Stimulated activated CD4-positive, alpha-beta T cell treated with anti-CD3 and anti-CD28 coated beads, TNF-alpha, amount 100 ng/mL, for 1 hour (primary cell): ENCODE results near the gene SCAF1.

Experiments
- DNase-seq, 3 donors: peaks; one replicate each; pipeline ENCODE4 v3.0.0-alpha.2; 2020; ENCODE audit warnings: low read depth in 3 of 3, low spot score in 1 of 3

SCAF1 gene

GRCh38 chr19:49642492-49643035, 555 bp downstream of the SCAF1 start:
- no peak for DNase-seq

GRCh38 chr19:49643466-49643865, 1.5 kb downstream of the SCAF1 start:
- DNase-seq: no peak

- DNase-seq: no peak
Measured at GRCh38 chr19:49645592-49645991, 3.6 kb downstream of the SCAF1 start.

- DNase-seq: no peak
Measured at GRCh38 chr19:49645995-49646394, 4.0 kb downstream of the SCAF1 start.

GRCh38 chr19:49646586-49646985, 4.6 kb downstream of the SCAF1 start:
- no peak for DNase-seq

- no peak for DNase-seq
Measured at GRCh38 chr19:49651029-49651819, 9.2 kb downstream of the SCAF1 start.

GRCh38 chr19:49651820-49652550, 10.0 kb downstream of the SCAF1 start:
- no peak for DNase-seq

GRCh38 chr19:49652551-49653465, 10.8 kb downstream of the SCAF1 start:
- DNase-seq: no peak

GRCh38 chr19:49653466-49653806, 11.4 kb downstream of the SCAF1 start:
- DNase-seq: no peak

GRCh38 chr19:49654581-49654980, 12.6 kb downstream of the SCAF1 start:
- DNase-seq: no peak

- no peak for DNase-seq
Measured at GRCh38 chr19:49655570-49656455, 13.8 kb downstream of the SCAF1 start.

- DNase-seq: no peak
Measured at GRCh38 chr19:49656456-49657109, 14.6 kb downstream of the SCAF1 start.

GRCh38 chr19:49657493-49658138, 15.6 kb downstream of the SCAF1 start:
- DNase-seq: no peak

- no peak for DNase-seq
Measured at GRCh38 chr19:49658139-49658517, 16.1 kb downstream of the SCAF1 start.

- no peak for DNase-seq
Measured at GRCh38 chr19:49658566-49659442, 16.8 kb downstream of the SCAF1 start.

GRCh38 chr19:49660338-49660961, 18.4 kb downstream of the SCAF1 start:
- DNase-seq: no peak

GRCh38 chr19:49662011-49662410, 20.0 kb downstream of the SCAF1 start:
- DNase-seq: no peak

GRCh38 chr19:49663224-49663623, 21.2 kb downstream of the SCAF1 start:
- DNase-seq: no peak
